ENCODE data around the gene CBX3. TPM values are rescaled to one million over a fixed set of nuclear protein-coding genes. Genes with fewer than 3 reads are reported as not detected.
A peak's percentile ranks its signal among the peaks of the same experiment; 100 is the strongest.

The CBX3 gene
- total and polyA plus RNA-seq, 2 of the 8 experiments (the other 6 are each of a cell fraction or from before 2014, with no cell fraction given) = 71.3 to 258 TPM

- Histone ChIP-seq H4K8ac (ENCODE audit: extremely low read depth, insufficient read depth, low read length) (no peak overlapping the region), H2AK5ac (ENCODE audit: low read depth, low read length) (no peak overlapping the region), H3K36me3 (ENCODE audit: control insufficient read depth in 2 of 4, insufficient read depth in 4 of 4, low read length in 3 of 4) (peaks cover 10 to 34% (median 25%) of the 10 kb centered on the region in 4 experiments; a peak in 7 of 8 replicates), H2BK12ac (ENCODE audit: low read depth, low read length) (no peak overlapping the region), H3K4me1 (replicated peaks in 1 of 4; ENCODE audit: control insufficient read depth in 3 of 4, insufficient read depth in 4 of 4, low read length in 3 of 4) (no peaks in the 10 kb centered on the region), H3K23me2 (ENCODE audit: low read depth, low read length) (no peaks in the 10 kb centered on the region), H2AFZ (ENCODE audit: low read length) (no peak overlapping the region), H2BK20ac (ENCODE audit: low read length) (no peak overlapping the region), H3K18ac (ENCODE audit: extremely low read depth, low read length) (no peak overlapping the region), H3K56ac (replicated peaks; ENCODE audit: insufficient read length, low read depth, low read length) (no peak overlapping the region), H3K23ac (ENCODE audit: insufficient read length) (no peak overlapping the region), H3K4ac (replicated peaks; ENCODE audit: insufficient read length, low read depth, low read length) (no peak overlapping the region), H2BK120ac (replicated peaks; ENCODE audit: low read depth, low read length) (no peak overlapping the region), H4K91ac (replicated peaks; ENCODE audit: insufficient read length, low read length) (no peak overlapping the region), H3K27ac (ENCODE audit: low read depth, low read length) (no peak overlapping the region), H4K20me1 (replicated peaks in 1 of 2; ENCODE audit: control insufficient read depth in 1 of 2, insufficient read depth in 2 of 2, low read length in 2 of 2) (peaks cover 7 to 9% of the 10 kb centered on the region in 2 experiments), H3K27me3 (replicated peaks in 1 of 4; ENCODE audit: control insufficient read depth in 3 of 4, extremely low read depth in 1 of 4, insufficient read depth in 3 of 4, low read length in 3 of 4) (no peaks in the 10 kb centered on the region), H4K5ac (ENCODE audit: insufficient read length, low read depth, low read length) (no peak overlapping the region), H3K4me2 (ENCODE audit: insufficient read depth in 1 of 2, low read depth in 2 of 2, low read length in 2 of 2) (no peak overlapping the region), H3K9me3 (ENCODE audit: insufficient read depth in 2 of 2, low read depth in 1 of 2, low read length in 1 of 2) (no peaks in the 10 kb centered on the region), H3K9ac (replicated peaks in 1 of 4; ENCODE audit: extremely low read depth in 1 of 4, low read depth in 3 of 4, low read length in 3 of 4) (no peak overlapping the region), H3K4me3 (ENCODE audit: extremely low read depth in 1 of 4, insufficient read depth in 2 of 4, low read depth in 3 of 4, low read length in 4 of 4) (no peak overlapping the region), H3K79me2 (ENCODE audit: control insufficient read depth in 1 of 2, insufficient read depth in 2 of 2, low read length in 2 of 2) (no peaks in the 10 kb centered on the region), H3K79me1 (ENCODE audit: low read depth, low read length) (no peaks in the 10 kb centered on the region), H3K14ac (ENCODE audit: insufficient read length) (no peak overlapping the region), H2BK5ac (ENCODE audit: low read depth, low read length) (no peak overlapping the region), H2BK15ac (ENCODE audit: low read length) (no peak overlapping the region)
- FAIRE-seq = no peak
- ChIA-PET CTCF (ENCODE audit: partially characterized antibody) (interaction anchor here (5.6 kb wide), 1 partner anchor 95 kb away, joined by 30 read pairs; no protein-coding TSS in a partner anchor), POLR2A (ENCODE audit: partially characterized antibody) (interaction anchor here (0.7 to 17.3 kb wide), 11 partner anchors 11 to 114 kb away, joined by 3 to 578 read pairs (median 5); partner anchors contain the start of genes CBX3, HNRNPA2B1 and NFE2L3)
- 100% methylated on average over 1 of the region's 1 CpG; no CpG with 5 or more reads in 1 of the 2 experiments for WGBS, 2 experiments (ENCODE audit: extremely low coverage in 1 of 2, insufficient coverage in 1 of 2, insufficient read length in 1 of 2, insufficient replicate concordance in 2 of 2, low coverage in 1 of 2, low lambda C conversion rate in 2 of 2, missing lambda C conversion rate in 1 of 2)
- no peak for DNase-seq (ENCODE audit: low read depth in 1 of 2, low spot score in 2 of 2)
- no peak for TF ChIP-seq TAF1 (IDR thresholded peaks at IDR 0.05; ENCODE audit: low read depth, low read length)
- no peak for TF ChIP-seq KDM1A (IDR thresholded peaks at IDR 0.05; ENCODE audit: borderline replicate concordance, low read length)
- peak in 1 of 2 experiments; percentile 65; a peak in 1 of 3 replicates for TF ChIP-seq POLR2A (IDR thresholded peaks at IDR 0.05; ENCODE audit: control extremely low read depth in 1 of 2, low read depth in 2 of 2, low read length in 2 of 2)
These were observed 15.7 kb upstream of the CBX3 start for GRCh38 chr7:26185844-26186180.

Measured in H1 (cell line).